HuH-7 (cell line): Measurements from ENCODE around the gene EIF2S2.
A peak's percentile ranks its signal among the peaks of the same experiment; 100 is the strongest.

Experiments
- DNase-seq: peaks from one replicate; pipeline ENCODE4 v3.0.0; 2011; ENCODE audit warnings: low spot score

EIF2S2 gene

GRCh38 chr20:34122274-34122980, 10.4 kb upstream of the EIF2S2 start:
- no peak for DNase-seq

- no peak for DNase-seq
Observed at GRCh38 chr20:34120213-34120612, 8.2 kb upstream of the EIF2S2 start.

GRCh38 chr20:34115232-34115631, 3.2 kb upstream of the EIF2S2 start:
- DNase-seq = no peak

GRCh38 chr20:34114809-34115208, 2.8 kb upstream of the EIF2S2 start:
- DNase-seq = no peak

- DNase-seq = peak; percentile 62
Observed at GRCh38 chr20:34112600-34113101, 608 bp upstream of the EIF2S2 start.

- no peak for DNase-seq
Observed at GRCh38 chr20:34110745-34111641, 1.1 kb downstream of the EIF2S2 start.

- DNase-seq = no peak
Observed at GRCh38 chr20:34110025-34110744, 1.9 kb downstream of the EIF2S2 start.

- DNase-seq = no peak
Observed at GRCh38 chr20:34109442-34109841, 2.6 kb downstream of the EIF2S2 start.

GRCh38 chr20:34108616-34109174, 3.3 kb downstream of the EIF2S2 start:
- no peak for DNase-seq

- no peak for DNase-seq
Observed at GRCh38 chr20:34105978-34106675, 5.9 kb downstream of the EIF2S2 start.

GRCh38 chr20:34104059-34104458, 8.0 kb downstream of the EIF2S2 start:
- no peak for DNase-seq

GRCh38 chr20:34102342-34102741, 9.7 kb downstream of the EIF2S2 start:
- DNase-seq = no peak

GRCh38 chr20:34100576-34100975, 11.5 kb downstream of the EIF2S2 start:
- DNase-seq = no peak

GRCh38 chr20:34099675-34100074, 12.4 kb downstream of the EIF2S2 start:
- DNase-seq = no peak

GRCh38 chr20:34098570-34098969, 13.5 kb downstream of the EIF2S2 start:
- DNase-seq = no peak

GRCh38 chr20:34096699-34097444, 15.2 kb downstream of the EIF2S2 start:
- DNase-seq = no peak

- DNase-seq = no peak
Observed at GRCh38 chr20:34095825-34096224, 16.2 kb downstream of the EIF2S2 start.

- DNase-seq = no peak
Observed at GRCh38 chr20:34093895-34094294, 18.1 kb downstream of the EIF2S2 start.

GRCh38 chr20:34091637-34092200, 20.3 kb downstream of the EIF2S2 start:
- DNase-seq = no peak

- no peak for DNase-seq
Observed at GRCh38 chr20:34090645-34091044, 21.4 kb downstream of the EIF2S2 start.
